MM.1S (cell line): ENCODE measurements around the gene L1CAM.

ENCODE experiments used
- EZH2 ChIP-seq: fragments of 300-600 bp; sonication (generic); optimal IDR thresholded peaks from 2 replicates; pipeline ENCODE3; 2017; ENCODE audit warnings: low read depth, mild to moderate bottlenecking, antibody characterized with exemption, low read length, mixed read lengths
- EZH2phosphoT487 ChIP-seq: fragments of 300-600 bp; sonication (generic); IDR thresholded peaks from 2 replicates; pipeline ENCODE4 v1.6.1; 2018; ENCODE audit warnings: antibody characterized with exemption, low read length
- TF ChIP-seq, protein P1 (sequence below): fragments of 300-600 bp; sonication (generic); IDR thresholded peaks from 2 replicates; pipeline ENCODE4 v1.5.1; 2016; ENCODE audit warnings: antibody characterized with exemption, low read length, mixed read lengths

DNA sequence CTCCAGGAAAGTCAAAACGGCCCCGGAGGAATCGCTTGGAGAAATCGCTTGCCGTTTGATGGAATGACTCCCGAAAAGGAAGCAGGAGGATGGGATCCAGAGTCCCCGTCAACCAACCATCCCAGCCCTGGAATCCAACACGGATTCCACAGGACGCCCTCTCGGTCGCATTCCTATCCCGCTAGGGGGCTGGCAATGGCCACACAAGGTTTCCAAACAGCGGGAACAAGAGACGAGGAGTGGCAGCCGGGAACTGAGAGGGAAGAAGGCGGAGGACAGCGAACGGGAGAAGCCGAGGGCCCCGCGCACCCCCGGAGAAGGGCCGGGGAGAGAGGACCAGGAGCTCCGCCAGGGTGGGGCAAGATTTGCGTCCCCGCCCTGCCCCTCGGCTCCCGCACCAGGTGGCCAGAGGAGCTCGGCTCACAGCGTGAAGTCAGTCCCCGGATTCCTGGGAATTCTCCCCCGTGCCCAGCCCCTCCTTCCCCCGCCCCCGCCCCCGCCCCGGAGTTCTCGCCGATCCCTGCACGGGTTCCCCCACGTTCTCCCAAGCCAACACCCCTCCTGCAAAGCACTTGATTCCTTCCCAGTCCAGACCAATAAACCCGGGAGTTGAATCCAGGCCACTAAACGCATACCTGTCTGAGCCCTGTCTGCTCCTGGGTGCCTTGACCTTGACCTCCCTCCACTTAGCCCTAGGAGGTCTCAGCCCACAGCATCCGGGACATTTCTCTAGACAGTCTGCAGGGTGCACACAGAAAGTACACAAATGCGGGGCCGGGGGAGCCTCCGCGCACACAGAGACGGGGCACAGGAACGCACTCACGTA, 57.0 kb downstream of the L1CAM start:
- TF ChIP-seq, protein P1, sequence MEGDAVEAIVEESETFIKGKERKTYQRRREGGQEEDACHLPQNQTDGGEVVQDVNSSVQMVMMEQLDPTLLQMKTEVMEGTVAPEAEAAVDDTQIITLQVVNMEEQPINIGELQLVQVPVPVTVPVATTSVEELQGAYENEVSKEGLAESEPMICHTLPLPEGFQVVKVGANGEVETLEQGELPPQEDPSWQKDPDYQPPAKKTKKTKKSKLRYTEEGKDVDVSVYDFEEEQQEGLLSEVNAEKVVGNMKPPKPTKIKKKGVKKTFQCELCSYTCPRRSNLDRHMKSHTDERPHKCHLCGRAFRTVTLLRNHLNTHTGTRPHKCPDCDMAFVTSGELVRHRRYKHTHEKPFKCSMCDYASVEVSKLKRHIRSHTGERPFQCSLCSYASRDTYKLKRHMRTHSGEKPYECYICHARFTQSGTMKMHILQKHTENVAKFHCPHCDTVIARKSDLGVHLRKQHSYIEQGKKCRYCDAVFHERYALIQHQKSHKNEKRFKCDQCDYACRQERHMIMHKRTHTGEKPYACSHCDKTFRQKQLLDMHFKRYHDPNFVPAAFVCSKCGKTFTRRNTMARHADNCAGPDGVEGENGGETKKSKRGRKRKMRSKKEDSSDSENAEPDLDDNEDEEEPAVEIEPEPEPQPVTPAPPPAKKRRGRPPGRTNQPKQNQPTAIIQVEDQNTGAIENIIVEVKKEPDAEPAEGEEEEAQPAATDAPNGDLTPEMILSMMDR = no peak
- no peak for TF ChIP-seq EZH2
- TF ChIP-seq EZH2phosphoT487 = no peak
